HEK293 (cell line): ENCODE measurements around the gene ENTPD3.

Experiments used
- CTCF ChIA-PET: fragments of 350-600 bp; formaldehyde crosslinking; extraction: SDS; loops from one replicate; lab custom pipeline; 2021; ENCODE audit warnings: antibody characterized with exemption; lab: Yijun Ruan, JAX
- POLR2A ChIA-PET: fragments of 300-600 bp; formaldehyde crosslinking; extraction: SDS; loops from one replicate; lab custom pipeline; 2020; ENCODE audit warnings: antibody characterized with exemption, inconsistent platforms; lab: Yijun Ruan, JAX
- H3K27ac ChIP-seq: fragments of 200-500 bp; sonication (Bioruptor generic); 2 replicates; pipeline ENCODE4 v1.5.1; 2014; ENCODE audit warnings: low read depth, low read length, control low read depth, inconsistent platforms; ENCODE audit errors: extremely low read depth
- H3K36me3 ChIP-seq, 2 experiments: fragments of 200-500 bp in 1 of 2; sonication (Bioruptor generic) in 1 of 2; 1 replicate in 1 of 2; 2 replicates in 1 of 2; pipeline ENCODE4 v1.5.1; 2014 to 2017; ENCODE audit warnings: inconsistent platforms in 2 of 2, low read length in 2 of 2; ENCODE audit not compliant: control insufficient read depth in 2 of 2, insufficient read depth in 1 of 2
- H3K4me1 ChIP-seq: fragments of 200-500 bp; sonication (Bioruptor generic); 2 replicates; pipeline ENCODE4 v1.5.1; 2014; ENCODE audit warnings: mild to moderate bottlenecking, low read length, inconsistent platforms; ENCODE audit not compliant: control insufficient read depth, insufficient read depth
- H3K4me3 ChIP-seq: 2 replicates; pipeline ENCODE4 v1.5.1; 2011; ENCODE audit warnings: low read depth, mild to moderate bottlenecking, control low read depth, low read length, moderate library complexity
- H3K9me3 ChIP-seq: fragments of 200-500 bp; sonication (Bioruptor generic); 2 replicates; pipeline ENCODE4 v1.5.1; 2014; ENCODE audit warnings: low read depth, low read length, inconsistent platforms; ENCODE audit not compliant: control insufficient read depth, insufficient read depth
- SP7 ChIP-seq: fragments of 450-650 bp; formaldehyde crosslinking; IDR thresholded peaks from 2 replicates; pipeline ENCODE4 v1.5.1; 2016; ENCODE audit warnings: missing biosample characterization, missing genetic modification characterization
- ZFHX2 ChIP-seq: fragments of 450-650 bp; formaldehyde crosslinking; conservative IDR thresholded peaks from 2 replicates; pipeline ENCODE4 v1.5.1; 2016; ENCODE audit warnings: missing biosample characterization, missing genetic modification characterization
- ZNF174 ChIP-seq: fragments of 450-650 bp; formaldehyde crosslinking; IDR thresholded peaks from 2 replicates; pipeline ENCODE4 v1.5.0; 2017; ENCODE audit warnings: missing biosample characterization, mild to moderate bottlenecking, missing genetic modification characterization
- ZNF2 ChIP-seq: fragments of 450-650 bp; formaldehyde crosslinking; IDR thresholded peaks from 2 replicates; pipeline ENCODE4 v1.5.1; 2016; ENCODE audit warnings: missing biosample characterization, missing genetic modification characterization
- ZNF23 ChIP-seq: fragments of 450-650 bp; formaldehyde crosslinking; IDR thresholded peaks from 2 replicates; pipeline ENCODE4 v1.5.1; 2016; ENCODE audit warnings: missing biosample characterization, missing genetic modification characterization, borderline replicate concordance
- ZNF248 ChIP-seq: fragments of 450-650 bp; formaldehyde crosslinking; IDR thresholded peaks from 2 replicates; pipeline ENCODE4 v1.5.1; 2017; ENCODE audit warnings: missing biosample characterization, missing genetic modification characterization
- ZNF335 ChIP-seq: fragments of 450-650 bp; formaldehyde crosslinking; conservative IDR thresholded peaks from 2 replicates; pipeline ENCODE4 v1.5.1; 2016; ENCODE audit warnings: missing biosample characterization, missing genetic modification characterization
- ZNF426 ChIP-seq: fragments of 450-650 bp; formaldehyde crosslinking; IDR thresholded peaks from 2 replicates; pipeline ENCODE4 v1.5.1; 2017; ENCODE audit warnings: missing biosample characterization, missing genetic modification characterization, mild to moderate bottlenecking, inconsistent platforms, moderate library complexity
- ZNF510 ChIP-seq: fragments of 450-650 bp; formaldehyde crosslinking; IDR thresholded peaks from 2 replicates; pipeline ENCODE4 v1.5.1; 2018; ENCODE audit warnings: mild to moderate bottlenecking, missing genetic modification characterization, missing biosample characterization; ENCODE audit not compliant: insufficient replicate concordance
- ZNF514 ChIP-seq: fragments of 450-650 bp; formaldehyde crosslinking; IDR thresholded peaks from 2 replicates; pipeline ENCODE4 v1.5.1; 2016; ENCODE audit warnings: missing biosample characterization, missing genetic modification characterization
- ZNF555 ChIP-seq: fragments of 450-650 bp; formaldehyde crosslinking; conservative IDR thresholded peaks from 2 replicates; pipeline ENCODE4 v1.5.1; 2017; ENCODE audit warnings: missing biosample characterization, mild to moderate bottlenecking, missing genetic modification characterization, inconsistent platforms
- ZNF621 ChIP-seq: fragments of 450-650 bp; formaldehyde crosslinking; IDR thresholded peaks from 2 replicates; pipeline ENCODE4 v1.5.1; 2017; ENCODE audit warnings: missing biosample characterization, missing genetic modification characterization
- ZNF629 ChIP-seq: fragments of 450-650 bp; formaldehyde crosslinking; IDR thresholded peaks from 2 replicates; pipeline ENCODE4 v1.5.1; 2017; ENCODE audit warnings: missing biosample characterization, missing genetic modification characterization
- ZNF658 ChIP-seq: fragments of 450-650 bp; formaldehyde crosslinking; IDR thresholded peaks from 2 replicates; pipeline ENCODE4; 2016; ENCODE audit warnings: missing biosample characterization, missing genetic modification characterization
- ZNF785 ChIP-seq: fragments of 450-650 bp; formaldehyde crosslinking; IDR thresholded peaks from 2 replicates; pipeline ENCODE4 v1.5.1; 2016; ENCODE audit warnings: missing biosample characterization, missing genetic modification characterization
- ZNF791 ChIP-seq: fragments of 450-650 bp; formaldehyde crosslinking; IDR thresholded peaks from 2 replicates; pipeline ENCODE4 v1.5.1; 2016; ENCODE audit warnings: missing biosample characterization, missing genetic modification characterization
- ZSCAN30 ChIP-seq: fragments of 450-650 bp; IDR thresholded peaks from 2 replicates; pipeline ENCODE4 v1.5.1; 2018; ENCODE audit warnings: missing biosample characterization, mild to moderate bottlenecking, missing genetic modification characterization, moderate library complexity
- TF ChIP-seq, protein P1 (sequence below): fragments of 450-650 bp; formaldehyde crosslinking; IDR thresholded peaks from 2 replicates; pipeline ENCODE4 v1.5.1; 2016; ENCODE audit warnings: missing biosample characterization, missing genetic modification characterization
- TF ChIP-seq, protein P2 (sequence below): fragments of 450-650 bp; formaldehyde crosslinking; IDR thresholded peaks from 2 replicates; pipeline ENCODE4 v1.5.1; 2017; ENCODE audit warnings: missing biosample characterization, mild to moderate bottlenecking, missing genetic modification characterization, moderate library complexity

The ENTPD3 gene

DNA sequence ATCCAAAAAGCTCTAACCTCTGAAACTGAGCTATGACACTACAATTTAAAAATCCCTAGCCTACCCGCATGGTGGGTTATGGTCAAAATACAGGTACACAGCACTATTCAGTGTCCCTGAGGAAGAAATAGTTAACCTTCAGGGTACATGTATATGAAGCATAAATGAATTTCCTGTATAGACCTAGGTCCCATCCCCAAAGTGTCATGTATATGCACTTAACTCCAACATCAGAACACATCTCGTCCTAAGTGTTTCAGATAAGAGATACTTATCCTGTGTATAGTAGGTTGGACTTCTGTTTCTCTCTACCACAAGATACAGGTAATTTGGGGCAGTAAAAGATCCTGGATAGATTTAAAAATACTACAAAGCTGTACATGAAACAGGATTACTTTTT is 76.6 kb downstream of the ENTPD3 start:
- peaks cover 33 to 80% of the 10 kb centered on the region in 2 experiments; a peak in 2 of 3 replicates for H3K36me3 ChIP-seq
- H3K4me3 ChIP-seq = no peak overlapping the region
- H3K9me3 ChIP-seq = no peaks in the 10 kb centered on the region
- no peaks in the 10 kb centered on the region for H3K4me1 ChIP-seq
- CTCF ChIA-PET = no interaction called here
- no peak for TF ChIP-seq ZNF335 (tag by site-specific recombination)
- TF ChIP-seq ZNF248 (tag by site-specific recombination) = no peak
- TF ChIP-seq ZNF510 (tag by site-specific recombination) = no peak
- no peak for TF ChIP-seq ZNF174 (tag by site-specific recombination)
- TF ChIP-seq ZFHX2 (tag by site-specific recombination) = no peak
- no peak for TF ChIP-seq ZNF629 (tag by site-specific recombination)
- no peak for TF ChIP-seq ZNF555 (tag by site-specific recombination)
- TF ChIP-seq ZNF2 = no peak
- POLR2A ChIA-PET = interaction anchor here (0.9 kb wide), 1 partner anchor 13 kb away, joined by 4 read pairs; the partner anchor contains the start of gene ZNF619
- H3K27ac ChIP-seq = no peak overlapping the region

DNA sequence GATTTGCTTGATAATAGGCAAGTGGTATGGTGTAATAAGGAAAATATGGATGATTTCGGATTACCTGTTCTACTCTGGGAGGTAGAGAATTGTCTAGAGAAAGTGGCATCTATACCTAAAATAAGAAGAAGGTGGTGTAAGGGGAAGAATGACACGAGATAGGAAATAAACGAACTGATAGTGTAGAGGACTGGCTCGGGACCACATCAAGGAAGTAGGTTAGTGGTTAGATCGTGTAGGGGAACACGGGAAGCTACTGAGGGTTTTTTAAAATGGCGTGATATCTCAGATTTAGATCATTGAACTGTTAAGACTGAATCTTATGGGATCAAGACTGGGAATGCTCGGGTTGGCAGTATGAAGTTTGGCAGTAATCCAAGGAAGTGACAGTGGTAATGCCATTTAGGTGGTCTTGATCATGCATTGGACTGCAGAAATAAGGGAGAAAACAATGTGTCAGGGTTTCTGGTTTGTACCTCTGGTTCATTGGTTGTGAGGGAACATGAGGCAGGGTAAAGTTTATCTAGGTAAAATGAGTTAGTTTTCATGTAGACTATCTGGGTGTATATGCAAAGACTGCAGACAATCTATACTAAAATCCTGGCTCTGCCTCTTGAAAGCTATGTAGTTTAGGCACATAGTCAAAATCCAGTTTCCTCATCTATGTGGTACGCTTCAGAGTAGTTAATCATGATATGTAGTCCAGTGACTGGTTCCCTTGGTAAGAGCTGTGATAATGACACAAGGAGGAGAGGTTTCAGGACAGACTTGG is 77.5 kb downstream of the ENTPD3 start:
- POLR2A ChIA-PET = interaction anchor here (0.8 to 0.9 kb wide), 2 partner anchors 12 kb away, joined by 3 to 4 read pairs; partner anchors contain the start of gene ZNF619
- H3K4me3 ChIP-seq = no peak overlapping the region
- no peaks in the 10 kb centered on the region for H3K9me3 ChIP-seq
- H3K36me3 ChIP-seq = peaks cover 26 to 71% of the 10 kb centered on the region in 2 experiments; a peak in 2 of 3 replicates
- H3K4me1 ChIP-seq = no peaks in the 10 kb centered on the region
- TF ChIP-seq ZNF621 (tag by site-specific recombination) = no peak
- TF ChIP-seq ZNF23 (tag by site-specific recombination) = no peak
- TF ChIP-seq ZNF426 (tag by site-specific recombination) = no peak
- TF ChIP-seq ZNF174 (tag by site-specific recombination) = no peak
- TF ChIP-seq ZNF658 = no peak
- no peak for TF ChIP-seq ZNF514 (tag by site-specific recombination)
- TF ChIP-seq, protein P1, sequence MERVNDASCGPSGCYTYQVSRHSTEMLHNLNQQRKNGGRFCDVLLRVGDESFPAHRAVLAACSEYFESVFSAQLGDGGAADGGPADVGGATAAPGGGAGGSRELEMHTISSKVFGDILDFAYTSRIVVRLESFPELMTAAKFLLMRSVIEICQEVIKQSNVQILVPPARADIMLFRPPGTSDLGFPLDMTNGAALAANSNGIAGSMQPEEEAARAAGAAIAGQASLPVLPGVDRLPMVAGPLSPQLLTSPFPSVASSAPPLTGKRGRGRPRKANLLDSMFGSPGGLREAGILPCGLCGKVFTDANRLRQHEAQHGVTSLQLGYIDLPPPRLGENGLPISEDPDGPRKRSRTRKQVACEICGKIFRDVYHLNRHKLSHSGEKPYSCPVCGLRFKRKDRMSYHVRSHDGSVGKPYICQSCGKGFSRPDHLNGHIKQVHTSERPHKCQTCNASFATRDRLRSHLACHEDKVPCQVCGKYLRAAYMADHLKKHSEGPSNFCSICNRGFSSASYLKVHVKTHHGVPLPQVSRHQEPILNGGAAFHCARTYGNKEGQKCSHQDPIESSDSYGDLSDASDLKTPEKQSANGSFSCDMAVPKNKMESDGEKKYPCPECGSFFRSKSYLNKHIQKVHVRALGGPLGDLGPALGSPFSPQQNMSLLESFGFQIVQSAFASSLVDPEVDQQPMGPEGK (tag by site-specific recombination) = no peak
- TF ChIP-seq ZNF248 (tag by site-specific recombination) = no peak
- no peak for TF ChIP-seq ZSCAN30 (tag by site-specific recombination)
- no peak for TF ChIP-seq ZNF791 (tag by site-specific recombination)
- TF ChIP-seq ZNF785 = no peak
- no peak for TF ChIP-seq SP7
- TF ChIP-seq, protein P2, sequence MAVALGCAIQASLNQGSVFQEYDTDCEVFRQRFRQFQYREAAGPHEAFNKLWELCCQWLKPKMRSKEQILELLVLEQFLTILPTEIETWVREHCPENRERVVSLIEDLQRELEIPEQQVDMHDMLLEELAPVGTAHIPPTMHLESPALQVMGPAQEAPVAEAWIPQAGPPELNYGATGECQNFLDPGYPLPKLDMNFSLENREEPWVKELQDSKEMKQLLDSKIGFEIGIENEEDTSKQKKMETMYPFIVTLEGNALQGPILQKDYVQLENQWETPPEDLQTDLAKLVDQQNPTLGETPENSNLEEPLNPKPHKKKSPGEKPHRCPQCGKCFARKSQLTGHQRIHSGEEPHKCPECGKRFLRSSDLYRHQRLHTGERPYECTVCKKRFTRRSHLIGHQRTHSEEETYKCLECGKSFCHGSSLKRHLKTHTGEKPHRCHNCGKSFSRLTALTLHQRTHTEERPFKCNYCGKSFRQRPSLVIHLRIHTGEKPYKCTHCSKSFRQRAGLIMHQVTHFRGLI (tag by site-specific recombination) = no peak
- TF ChIP-seq, all 188 proteins: peak for 0
- no peak overlapping the region for H3K27ac ChIP-seq
- CTCF ChIA-PET = no interaction called here
